ENCODE results near the gene HYOU1.

GRCh38 chr11:118998388-118998717 is 58.7 kb downstream of the HYOU1 start:
- TF ChIP-seq PAX5 (IDR thresholded peaks at IDR 0.05; ENCODE audit: insufficient read depth, low read length, severe bottlenecking): no peak
- TF ChIP-seq POLR2AphosphoS5 (IDR thresholded peaks at IDR 0.05; ENCODE audit: low read depth, low read length): no peak
- TF ChIP-seq POLR2A (IDR thresholded peaks at IDR 0.05; ENCODE audit: low read depth, low read length): no peak
- no peak for TF ChIP-seq TAF1 (IDR thresholded peaks at IDR 0.05; ENCODE audit: low read depth, low read length)
- TF ChIP-seq SPI1 (IDR thresholded peaks at IDR 0.05; ENCODE audit: low read depth, low read length): no peak
- TF ChIP-seq POU2F2 (IDR thresholded peaks at IDR 0.05; ENCODE audit: low read depth, low read length): no peak
